SK-N-SH treated with all-trans-retinoic acid at 6 μM for 48 hours (cell line): ENCODE data around the gene ORC4.
A peak's percentile ranks its signal among the peaks of the same experiment; 100 is the strongest.

Experiments used
- ATAC-seq: fragments of 200-7000 bp; cut with Tn5 transposase; 3 replicates; pipeline ENCODE4 v1.9.1; 2020; ENCODE audit warnings: mild to moderate bottlenecking, moderate library complexity
- ARNTL ChIP-seq: fragments of 450-650 bp; formaldehyde crosslinking; IDR thresholded peaks from 2 replicates; pipeline ENCODE4 v1.5.0; 2020; ENCODE audit warnings: low read depth, mild to moderate bottlenecking, moderate library complexity, borderline replicate concordance
- BACH2 ChIP-seq: fragments of 250-450 bp; sonication (Bioruptor Pico); IDR thresholded peaks from 2 replicates; pipeline ENCODE4 v1.9.0; 2021; ENCODE audit warnings: mild to moderate bottlenecking, borderline replicate concordance
- CSDC2 ChIP-seq: fragments of 250-450 bp; sonication (Bioruptor Pico); IDR thresholded peaks from 2 replicates; pipeline ENCODE4 v1.5.0; 2020; ENCODE audit warnings: mild to moderate bottlenecking, moderate library complexity
- ESRRG ChIP-seq: fragments of 250-450 bp; sonication (Bioruptor Pico); IDR thresholded peaks from 2 replicates; pipeline ENCODE4 v1.6.1; 2021; ENCODE audit warnings: mild to moderate bottlenecking
- GLIS3 ChIP-seq: fragments of 250-450 bp; sonication (Bioruptor Pico); IDR thresholded peaks from 2 replicates; pipeline ENCODE4 v1.5.0; 2020; ENCODE audit warnings: mild to moderate bottlenecking, moderate library complexity
- ISL1 ChIP-seq: fragments of 250-450 bp; sonication (Bioruptor Pico); IDR thresholded peaks from 2 replicates; pipeline ENCODE4 v2.1.2; 2022; ENCODE audit warnings: mild to moderate bottlenecking, moderate library complexity
- OSR1 ChIP-seq: fragments of 250-450 bp; sonication (Bioruptor Pico); IDR thresholded peaks from 2 replicates; pipeline ENCODE4 v1.8.0; 2022; ENCODE audit warnings: moderate library complexity, mild to moderate bottlenecking, inconsistent platforms
- PPARA ChIP-seq: fragments of 250-450 bp; sonication (Bioruptor Pico); IDR thresholded peaks from 2 replicates; pipeline ENCODE4 v1.5.0; 2020; ENCODE audit warnings: mild to moderate bottlenecking, borderline replicate concordance
- RARB ChIP-seq: fragments of 250-450 bp; sonication (Bioruptor Pico); IDR thresholded peaks from 2 replicates; pipeline ENCODE4 v1.8.0; 2021; ENCODE audit warnings: mild to moderate bottlenecking, moderate library complexity
- SNAI2 ChIP-seq: fragments of 250-450 bp; sonication (Bioruptor Pico); IDR thresholded peaks from 2 replicates; pipeline ENCODE4 v1.5.0; 2020; ENCODE audit warnings: mild to moderate bottlenecking, moderate library complexity
- TCF4 ChIP-seq: fragments of 250-450 bp; sonication (Bioruptor Pico); IDR thresholded peaks from 2 replicates; pipeline ENCODE4 v1.8.0; 2021; ENCODE audit warnings: mild to moderate bottlenecking, moderate library complexity, borderline replicate concordance
- TOX ChIP-seq: fragments of 250-450 bp; sonication (Bioruptor Pico); IDR thresholded peaks from 2 replicates; pipeline ENCODE4 v1.8.0; 2021; ENCODE audit warnings: mild to moderate bottlenecking, moderate library complexity, borderline replicate concordance
- ZC3H10 ChIP-seq: fragments of 250-450 bp; sonication (Bioruptor Pico); IDR thresholded peaks from 2 replicates; pipeline ENCODE4 v1.5.1; 2021; ENCODE audit warnings: mild to moderate bottlenecking, moderate library complexity
- ZFP3 ChIP-seq: fragments of 250-450 bp; sonication (Bioruptor Pico); IDR thresholded peaks from 2 replicates; pipeline ENCODE4 v1.5.0; 2020; ENCODE audit warnings: mild to moderate bottlenecking, moderate library complexity
- ZFP30 ChIP-seq: fragments of 450-650 bp; formaldehyde crosslinking; IDR thresholded peaks from 2 replicates; pipeline ENCODE4 v1.5.0; 2022; ENCODE audit warnings: mild to moderate bottlenecking, moderate library complexity
- ZNF565 ChIP-seq: fragments of 450-650 bp; formaldehyde crosslinking; conservative IDR thresholded peaks from 2 replicates; pipeline ENCODE4 v1.5.0; 2020; ENCODE audit warnings: low read depth, mild to moderate bottlenecking, moderate library complexity
- ZNF70 ChIP-seq: fragments of 450-650 bp; formaldehyde crosslinking; IDR thresholded peaks from 2 replicates; pipeline ENCODE4 v1.5.0; 2020; ENCODE audit warnings: mild to moderate bottlenecking, moderate library complexity
- ZNF8 ChIP-seq: fragments of 450-650 bp; formaldehyde crosslinking; IDR thresholded peaks from 2 replicates; pipeline ENCODE4 v1.5.0; 2020; ENCODE audit warnings: mild to moderate bottlenecking, moderate library complexity
- TF ChIP-seq, protein P1 (sequence below): fragments of 250-450 bp; sonication (Bioruptor Pico); IDR thresholded peaks from 2 replicates; pipeline ENCODE4 v1.8.0; 2021; ENCODE audit warnings: low read depth, mild to moderate bottlenecking, moderate library complexity, borderline replicate concordance
- TF ChIP-seq, protein P2 (sequence below): fragments of 250-450 bp; sonication (Bioruptor Pico); IDR thresholded peaks from 2 replicates; pipeline ENCODE4 v1.5.1; 2020; ENCODE audit warnings: low read depth, mild to moderate bottlenecking, moderate library complexity
- TF ChIP-seq, protein P3 (sequence below): fragments of 250-450 bp; sonication (Bioruptor Pico); IDR thresholded peaks from 2 replicates; pipeline ENCODE4 v1.5.1; 2021; ENCODE audit warnings: mild to moderate bottlenecking, moderate library complexity
- TF ChIP-seq, protein P4 (sequence below): fragments of 250-450 bp; sonication (Bioruptor Pico); IDR thresholded peaks from 2 replicates; pipeline ENCODE4 v1.8.0; 2020; ENCODE audit warnings: mild to moderate bottlenecking, moderate library complexity, borderline replicate concordance

Gene ORC4

DNA sequence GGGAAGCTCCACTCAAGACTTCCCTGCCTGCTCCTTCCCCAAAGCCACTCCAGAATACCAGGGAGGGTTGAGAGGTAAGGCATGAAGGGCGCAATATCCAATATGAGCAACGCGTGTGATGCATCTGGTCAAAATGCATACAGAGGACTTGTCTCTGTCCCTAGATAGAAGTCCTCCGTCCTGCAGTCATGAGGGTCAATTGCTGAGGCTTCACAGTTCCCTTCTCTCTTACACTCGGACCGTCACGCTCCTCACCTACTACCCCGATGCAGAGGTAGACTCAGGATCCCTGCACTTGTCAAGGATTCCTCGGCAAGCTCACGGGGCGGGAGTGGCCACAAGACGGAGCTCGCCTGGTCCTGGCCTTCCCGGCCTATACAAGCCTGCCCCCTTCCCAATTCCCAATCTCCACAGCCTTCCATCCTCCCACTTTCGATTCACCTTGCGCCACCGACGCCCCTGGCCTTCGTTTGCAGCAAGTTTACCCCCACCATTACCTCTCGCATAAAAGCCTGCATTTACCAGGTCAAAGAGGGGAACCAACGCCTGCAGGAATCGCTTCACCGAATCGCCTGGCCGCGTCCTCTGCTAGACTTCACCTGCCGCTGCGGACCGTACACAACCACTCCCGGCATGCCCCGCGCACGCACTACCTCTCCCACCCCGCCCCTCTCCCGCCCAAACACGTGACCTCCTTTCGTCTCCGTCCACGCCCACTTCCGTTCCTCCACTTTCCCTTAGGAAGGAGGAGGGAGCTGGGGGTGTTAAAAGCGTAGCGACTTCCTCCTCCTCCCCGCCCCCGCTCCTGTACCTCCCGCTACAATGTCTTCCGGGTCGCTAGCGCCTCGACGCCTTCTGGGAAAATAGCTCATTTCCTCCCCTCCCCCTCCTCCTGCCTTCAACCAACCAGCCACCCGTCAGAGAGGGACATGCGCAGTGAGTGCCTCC is at the start of gene ORC4:
Gene ORC4 (minus strand): TSS at position 627 of the 948 bp plus-strand sequence. CDS start 44,779 bp downstream, outside the sequence.
- TF ChIP-seq ESRRG (CRISPR knock-in tag) (no peak), ZNF8 (CRISPR knock-in tag) (0 out of 2 replicates have a peak, but pooled peaks have one; percentile 14)
- ATAC-seq: peak; percentile 88

DNA sequence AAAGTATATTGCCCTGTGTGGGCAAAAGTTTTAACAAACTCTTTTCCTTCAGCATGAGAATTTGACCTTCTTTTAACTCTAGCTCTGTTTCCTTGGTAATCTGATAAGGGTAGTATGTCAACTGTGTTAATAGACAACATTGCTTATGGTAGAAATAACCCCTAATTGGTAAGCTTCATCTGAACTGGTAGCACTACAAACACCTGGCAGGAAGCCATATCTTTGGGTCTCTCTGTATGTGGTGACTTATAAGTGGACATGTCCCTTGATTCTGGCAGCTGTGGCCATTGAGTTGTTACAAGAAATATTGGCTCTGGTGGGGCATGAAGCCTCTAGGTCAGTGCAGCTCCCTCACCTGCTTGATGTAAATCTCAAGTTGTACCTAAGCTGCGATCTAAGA is 47.3 kb upstream of the ORC4 start:
- TF ChIP-seq SNAI2 (CRISPR knock-in tag): no peak
- TF ChIP-seq BACH2 (CRISPR knock-in tag): no peak
- TF ChIP-seq ARNTL: no peak
- TF ChIP-seq OSR1 (CRISPR knock-in tag): no peak
- no peak for TF ChIP-seq ZNF565 (CRISPR knock-in tag)
- TF ChIP-seq ZFP3 (CRISPR knock-in tag): no peak
- TF ChIP-seq GLIS3 (CRISPR knock-in tag): no peak
- no peak for TF ChIP-seq ISL1 (CRISPR knock-in tag)
- TF ChIP-seq, protein P1, sequence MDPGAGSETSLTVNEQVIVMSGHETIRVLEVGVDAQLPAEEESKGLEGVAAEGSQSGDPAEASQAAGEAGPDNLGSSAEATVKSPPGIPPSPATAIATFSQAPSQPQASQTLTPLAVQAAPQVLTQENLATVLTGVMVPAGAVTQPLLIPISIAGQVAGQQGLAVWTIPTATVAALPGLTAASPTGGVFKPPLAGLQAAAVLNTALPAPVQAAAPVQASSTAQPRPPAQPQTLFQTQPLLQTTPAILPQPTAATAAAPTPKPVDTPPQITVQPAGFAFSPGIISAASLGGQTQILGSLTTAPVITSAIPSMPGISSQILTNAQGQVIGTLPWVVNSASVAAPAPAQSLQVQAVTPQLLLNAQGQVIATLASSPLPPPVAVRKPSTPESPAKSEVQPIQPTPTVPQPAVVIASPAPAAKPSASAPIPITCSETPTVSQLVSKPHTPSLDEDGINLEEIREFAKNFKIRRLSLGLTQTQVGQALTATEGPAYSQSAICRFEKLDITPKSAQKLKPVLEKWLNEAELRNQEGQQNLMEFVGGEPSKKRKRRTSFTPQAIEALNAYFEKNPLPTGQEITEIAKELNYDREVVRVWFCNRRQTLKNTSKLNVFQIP: no peak
- no peak for TF ChIP-seq CSDC2 (CRISPR knock-in tag)
- no peak for TF ChIP-seq TCF4 (CRISPR knock-in tag)
- TF ChIP-seq, all 23 proteins: peak for 0
- ATAC-seq: no peak

DNA sequence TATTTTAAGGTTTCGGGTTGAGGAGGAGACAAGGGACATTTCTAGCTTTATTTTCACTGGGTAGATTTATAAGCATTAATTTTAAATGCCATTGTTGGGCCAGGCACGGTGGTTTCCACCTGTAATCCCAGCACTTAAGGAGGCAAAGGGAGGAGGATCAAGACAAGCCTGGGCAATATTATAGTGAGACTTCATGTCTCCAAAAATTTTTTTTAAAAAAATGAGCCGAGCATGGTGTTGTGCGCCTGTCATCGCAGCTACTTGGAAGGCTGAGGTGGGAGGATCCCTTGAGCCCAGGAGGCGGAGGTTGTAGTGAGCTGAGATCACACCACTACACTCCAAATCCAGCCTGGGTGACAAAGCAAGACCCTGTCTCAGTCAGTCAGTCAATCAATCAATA is 45.4 kb upstream of the ORC4 start:
- no peak for ATAC-seq
- TF ChIP-seq ARNTL (no peak), OSR1 (CRISPR knock-in tag) (no peak), ZFP30 (CRISPR knock-in tag) (no peak), ZC3H10 (CRISPR knock-in tag) (no peak), PPARA (no peak), ZNF70 (no peak)
- TF ChIP-seq, protein P1: no peak
- TF ChIP-seq, protein P2, sequence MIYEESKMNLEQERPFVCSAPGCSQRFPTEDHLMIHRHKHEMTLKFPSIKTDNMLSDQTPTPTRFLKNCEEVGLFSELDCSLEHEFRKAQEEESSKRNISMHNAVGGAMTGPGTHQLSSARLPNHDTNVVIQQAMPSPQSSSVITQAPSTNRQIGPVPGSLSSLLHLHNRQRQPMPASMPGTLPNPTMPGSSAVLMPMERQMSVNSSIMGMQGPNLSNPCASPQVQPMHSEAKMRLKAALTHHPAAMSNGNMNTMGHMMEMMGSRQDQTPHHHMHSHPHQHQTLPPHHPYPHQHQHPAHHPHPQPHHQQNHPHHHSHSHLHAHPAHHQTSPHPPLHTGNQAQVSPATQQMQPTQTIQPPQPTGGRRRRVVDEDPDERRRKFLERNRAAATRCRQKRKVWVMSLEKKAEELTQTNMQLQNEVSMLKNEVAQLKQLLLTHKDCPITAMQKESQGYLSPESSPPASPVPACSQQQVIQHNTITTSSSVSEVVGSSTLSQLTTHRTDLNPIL (CRISPR knock-in tag): no peak

DNA sequence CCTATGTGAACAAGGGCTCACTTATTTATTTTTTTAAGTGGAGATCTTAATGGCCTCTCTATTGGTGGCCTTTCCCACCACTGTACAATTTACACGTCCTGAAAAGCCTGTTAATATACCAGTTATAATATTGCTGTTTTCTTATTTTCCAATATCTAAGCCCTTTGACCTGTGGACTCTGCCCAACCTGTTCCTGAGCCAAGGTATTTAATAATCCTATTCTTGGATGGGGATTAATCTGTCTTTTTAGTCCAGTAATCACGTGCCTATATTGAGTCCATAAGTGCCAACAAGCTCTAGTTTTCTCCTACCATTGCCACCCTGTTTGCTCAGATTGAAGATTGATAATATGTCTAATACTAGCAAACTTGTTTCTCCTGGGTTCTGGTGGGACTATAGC is 43.1 kb upstream of the ORC4 start:
- TF ChIP-seq ZNF565 (CRISPR knock-in tag): no peak
- TF ChIP-seq ARNTL: no peak
- no peak for TF ChIP-seq ZNF70
- TF ChIP-seq TOX (CRISPR knock-in tag): no peak
- TF ChIP-seq ESRRG (CRISPR knock-in tag): no peak
- no peak for TF ChIP-seq TCF4 (CRISPR knock-in tag)
- TF ChIP-seq, protein P3, sequence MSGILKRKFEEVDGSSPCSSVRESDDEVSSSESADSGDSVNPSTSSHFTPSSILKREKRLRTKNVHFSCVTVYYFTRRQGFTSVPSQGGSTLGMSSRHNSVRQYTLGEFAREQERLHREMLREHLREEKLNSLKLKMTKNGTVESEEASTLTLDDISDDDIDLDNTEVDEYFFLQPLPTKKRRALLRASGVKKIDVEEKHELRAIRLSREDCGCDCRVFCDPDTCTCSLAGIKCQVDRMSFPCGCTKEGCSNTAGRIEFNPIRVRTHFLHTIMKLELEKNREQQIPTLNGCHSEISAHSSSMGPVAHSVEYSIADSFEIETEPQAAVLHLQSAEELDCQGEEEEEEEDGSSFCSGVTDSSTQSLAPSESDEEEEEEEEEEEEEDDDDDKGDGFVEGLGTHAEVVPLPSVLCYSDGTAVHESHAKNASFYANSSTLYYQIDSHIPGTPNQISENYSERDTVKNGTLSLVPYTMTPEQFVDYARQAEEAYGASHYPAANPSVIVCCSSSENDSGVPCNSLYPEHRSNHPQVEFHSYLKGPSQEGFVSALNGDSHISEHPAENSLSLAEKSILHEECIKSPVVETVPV (CRISPR knock-in tag): no peak
- no peak for TF ChIP-seq RARB (CRISPR knock-in tag)
- TF ChIP-seq, protein P4, sequence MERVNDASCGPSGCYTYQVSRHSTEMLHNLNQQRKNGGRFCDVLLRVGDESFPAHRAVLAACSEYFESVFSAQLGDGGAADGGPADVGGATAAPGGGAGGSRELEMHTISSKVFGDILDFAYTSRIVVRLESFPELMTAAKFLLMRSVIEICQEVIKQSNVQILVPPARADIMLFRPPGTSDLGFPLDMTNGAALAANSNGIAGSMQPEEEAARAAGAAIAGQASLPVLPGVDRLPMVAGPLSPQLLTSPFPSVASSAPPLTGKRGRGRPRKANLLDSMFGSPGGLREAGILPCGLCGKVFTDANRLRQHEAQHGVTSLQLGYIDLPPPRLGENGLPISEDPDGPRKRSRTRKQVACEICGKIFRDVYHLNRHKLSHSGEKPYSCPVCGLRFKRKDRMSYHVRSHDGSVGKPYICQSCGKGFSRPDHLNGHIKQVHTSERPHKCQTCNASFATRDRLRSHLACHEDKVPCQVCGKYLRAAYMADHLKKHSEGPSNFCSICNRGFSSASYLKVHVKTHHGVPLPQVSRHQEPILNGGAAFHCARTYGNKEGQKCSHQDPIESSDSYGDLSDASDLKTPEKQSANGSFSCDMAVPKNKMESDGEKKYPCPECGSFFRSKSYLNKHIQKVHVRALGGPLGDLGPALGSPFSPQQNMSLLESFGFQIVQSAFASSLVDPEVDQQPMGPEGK (CRISPR knock-in tag): no peak
- TF ChIP-seq CSDC2 (CRISPR knock-in tag): no peak
- TF ChIP-seq OSR1 (CRISPR knock-in tag): no peak
- TF ChIP-seq BACH2 (CRISPR knock-in tag): no peak
- no peak for TF ChIP-seq ISL1 (CRISPR knock-in tag)
- no peak for TF ChIP-seq ZFP3 (CRISPR knock-in tag)
- TF ChIP-seq ZNF8 (CRISPR knock-in tag): no peak
- TF ChIP-seq GLIS3 (CRISPR knock-in tag): no peak
- no peak for ATAC-seq
